ENCODE results near the gene IRF2BP2.

GRCh38 chr1:234610666-234611224 lies 767 bp upstream of the IRF2BP2 start:
- TF ChIP-seq CTCF (IDR thresholded peaks at IDR 0.05) (peak in 2 of 6 experiments; percentile 15 to 31), POLR2A (IDR thresholded peaks at IDR 0.05) (peak; percentile 98 to 99)

Measured in thyroid gland (tissue), 4 donors.